ENCODE data around the gene NACC2. TPM values are rescaled to one million over a fixed set of nuclear protein-coding genes. Genes with fewer than 3 reads are reported as not detected.

Gene NACC2
- total and polyA plus RNA-seq, 9 of the 15 experiments (the other 6 are each of a cell fraction or from before 2014, with no cell fraction given), result 0.70 to 25.1 (median 5.6) TPM

- TF ChIP-seq CBX2 (IDR thresholded peaks at IDR 0.05; ENCODE audit: insufficient read depth, low read length, poor library complexity, severe bottlenecking), result no peak
- no peak for TF ChIP-seq POU5F1 (IDR thresholded peaks at IDR 0.05; ENCODE audit: borderline replicate concordance, low read depth, low read length, partially characterized antibody)
- no peak for TF ChIP-seq SIN3B (IDR thresholded peaks at IDR 0.05; ENCODE audit: low read depth)
- no peak for TF ChIP-seq FOXK1 (CRISPR knock-in tag; IDR thresholded peaks at IDR 0.05; ENCODE audit: borderline replicate concordance)
Observed at GRCh38 chr9:135993409-135993742, 101.7 kb downstream of the NACC2 start (continued).

DNA sequence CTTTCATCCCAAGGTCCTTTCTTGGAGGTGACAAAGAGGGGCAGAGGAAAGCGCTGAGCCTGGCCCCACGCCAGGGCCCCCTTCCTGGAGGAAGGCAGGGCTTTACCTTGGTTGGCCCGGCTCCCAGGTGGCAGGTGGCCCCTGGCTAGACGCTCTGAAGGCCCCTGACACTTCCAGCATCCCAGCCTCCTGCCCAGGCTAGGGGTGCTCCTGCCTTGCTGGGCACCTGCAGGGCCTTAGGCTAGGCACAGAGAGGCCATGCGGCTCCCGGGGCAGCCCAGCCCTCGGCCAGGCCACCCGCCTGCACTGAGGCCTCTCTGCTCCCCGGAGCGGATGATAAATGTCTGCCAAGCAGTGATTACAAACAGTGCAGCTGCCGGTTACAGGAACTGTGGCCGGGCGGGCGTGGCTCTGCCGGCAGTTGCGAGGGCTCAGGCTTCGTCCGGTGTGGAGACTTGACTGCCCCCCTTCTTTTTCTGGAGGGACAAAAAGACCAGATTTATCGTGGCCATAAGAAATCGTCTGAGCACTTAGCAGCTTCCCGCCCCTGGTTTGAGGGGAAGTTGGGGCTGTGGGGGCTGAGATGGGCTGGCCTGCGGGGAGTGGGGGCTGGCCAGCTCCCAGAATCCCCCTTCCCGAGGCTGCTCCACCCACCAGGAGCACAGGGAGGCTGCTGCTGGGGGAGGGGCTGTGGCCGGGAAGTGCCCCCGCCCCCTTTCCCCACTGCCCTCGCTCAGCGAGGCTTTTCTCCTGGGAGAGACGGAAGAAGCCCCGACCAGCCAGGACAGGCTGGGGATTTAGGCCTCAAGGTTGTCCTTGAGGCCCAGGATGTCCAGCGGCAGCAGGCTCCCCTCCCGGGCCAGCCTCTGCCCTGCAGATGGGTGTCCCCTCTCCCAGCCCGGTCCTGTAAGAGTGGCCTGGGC, 102.3 kb downstream of the NACC2 start:
- intact Hi-C loops (cut with micrococcal nuclease), result no loop called here
- Histone ChIP-seq H2AFZ (ENCODE audit: low read depth, low read length) (peak overlapping the region; percentile 20; the same call in 1 of the 2 replicates), H3K9ac (ENCODE audit: insufficient read depth in 1 of 2, low read depth in 2 of 2, low read length in 2 of 2) (peak overlapping the region in 1 of 2 experiments; percentile 82; a peak in 2 of 4 replicates)
- TF ChIP-seq ZNF263 (CRISPR knock-in tag; IDR thresholded peaks at IDR 0.05; ENCODE audit: borderline replicate concordance) (no peak), U2AF2 (optimal IDR thresholded peaks at IDR 0.05; ENCODE audit: low read depth, low read length) (no peak), ZNF695 (CRISPR knock-in tag; IDR thresholded peaks at IDR 0.05) (no peak), ESRRA (IDR thresholded peaks at IDR 0.05; ENCODE audit: borderline replicate concordance, low read depth) (no peak; the same call in 1 of the 2 replicates), TGIF2 (CRISPR knock-in tag; IDR thresholded peaks at IDR 0.05) (no peak), TCF7L2 (IDR thresholded peaks at IDR 0.05; ENCODE audit: low read depth, low read length) (no peak), RBM22 (IDR thresholded peaks at IDR 0.05; ENCODE audit: low read depth, low read length, poor library complexity, severe bottlenecking) (no peak), POLR3G (IDR thresholded peaks at IDR 0.05; ENCODE audit: extremely low read depth, insufficient read length, insufficient replicate concordance) (no peak), TOE1 (IDR thresholded peaks at IDR 0.05; ENCODE audit: borderline replicate concordance) (peak; percentile 54; the same call in 1 of the 2 replicates), TOE1 (CRISPR knock-in tag; IDR thresholded peaks at IDR 0.05; ENCODE audit: borderline replicate concordance, low read depth) (no peak), PML (IDR thresholded peaks at IDR 0.05; ENCODE audit: low read length) (peak; percentile 53), PBX2 (CRISPR knock-in tag; IDR thresholded peaks at IDR 0.05; ENCODE audit: low read depth) (no peak), PBX2 (tag; conservative IDR thresholded peaks at IDR 0.05; ENCODE audit: low read depth) (peak; percentile 91)

More for the DNA sequence above, 102.3 kb downstream of the NACC2 start:
- peak; percentile 96 for ATAC-seq
- Histone ChIP-seq H3K4me2 (ENCODE audit: insufficient read depth, low read length) (peak overlapping the region; percentile 34; the same call in 1 of the 2 replicates), H3K9me1 (ENCODE audit: control insufficient read depth, insufficient read depth, low read length) (no peaks in the 10 kb centered on the region), H3K9me3 (replicated peaks; ENCODE audit: control insufficient read depth, insufficient read depth, low read depth, low read length) (no peaks in the 10 kb centered on the region), H3K4me1 (replicated peaks in 1 of 2; ENCODE audit: control insufficient read depth in 2 of 2, insufficient read depth in 2 of 2, low read length in 2 of 2) (peaks cover 22 to 81% of the 10 kb centered on the region in 2 experiments), H3K79me2 (ENCODE audit: control insufficient read depth, insufficient read depth, low read length) (no peaks in the 10 kb centered on the region), H3K27me3 (ENCODE audit: control insufficient read depth in 2 of 2, insufficient read depth in 2 of 2, low read length in 2 of 2) (no peaks in the 10 kb centered on the region), H3K27ac (ENCODE audit: extremely low read depth, low read depth, low read length) (peak overlapping the region; percentile 54; the same call in 1 of the 3 replicates), H3K36me3 (ENCODE audit: control insufficient read depth, insufficient read depth, low read length) (no peaks in the 10 kb centered on the region), H4K20me1 (replicated peaks; ENCODE audit: control insufficient read depth, insufficient read depth, low read length) (no peaks in the 10 kb centered on the region), H3K4me3 (no peak overlapping the region)
- 5% methylated on average over 24 of the region's 32 CpGs for WGBS (ENCODE audit: insufficient coverage, low coverage, missing lambda C conversion rate)
- BruUV-seq (replicated peaks), result no TSS peak
- peak; percentile 63 to 94 (median 74) for DNase-seq (ENCODE audit: extremely low read depth in 1 of 4, low spot score in 3 of 4)
- ChIA-PET CTCF (ENCODE audit: low intra/inter-chr PET ratio) (no interaction called here), POLR2A (interaction anchor here (0.6 to 1.2 kb wide), 4 partner anchors 8 to 407 kb away, joined by 3 read pairs; no protein-coding TSS in a partner anchor)
- FAIRE-seq, result peak; percentile 96
- in situ Hi-C loops (cut with MboI), result no loop called here

Measured in K562 (cell line).